NCI-H187 (cell line): Measurements from ENCODE around the gene GRAMD1C.

Experiments
- DNase-seq, 2 experiments: peaks; one replicate each; lab custom pipeline; 2025; lab: John Stamatoyannopoulos, UW

The GRAMD1C gene

GRCh38 chr3:113952921-113953320, 114.3 kb downstream of the GRAMD1C start:
- no peak for DNase-seq

- no peak for DNase-seq
Measured at GRCh38 chr3:113953677-113954076, 115.1 kb downstream of the GRAMD1C start.

- DNase-seq = no peak
Measured at GRCh38 chr3:113954091-113954685, 115.6 kb downstream of the GRAMD1C start.

DNA sequence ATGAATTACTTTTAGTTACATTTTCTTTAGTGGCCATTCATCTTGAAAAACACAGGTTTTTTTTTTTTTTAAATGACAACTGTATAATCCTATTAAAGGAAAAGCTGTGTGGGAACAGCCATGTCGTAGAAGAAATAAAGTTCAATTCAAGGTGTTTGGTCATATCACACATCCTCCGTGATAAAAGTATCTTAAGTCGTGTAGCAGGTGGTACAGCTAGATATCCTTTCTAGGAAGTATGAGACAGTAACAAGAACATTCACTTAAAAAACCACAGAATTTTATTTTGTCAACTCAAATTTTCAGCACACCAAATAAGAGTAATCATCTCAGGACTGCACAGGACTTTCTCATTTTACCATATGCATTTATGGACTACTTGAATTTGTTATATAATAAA, 125.3 kb downstream of the GRAMD1C start:
- no peak for DNase-seq

DNA sequence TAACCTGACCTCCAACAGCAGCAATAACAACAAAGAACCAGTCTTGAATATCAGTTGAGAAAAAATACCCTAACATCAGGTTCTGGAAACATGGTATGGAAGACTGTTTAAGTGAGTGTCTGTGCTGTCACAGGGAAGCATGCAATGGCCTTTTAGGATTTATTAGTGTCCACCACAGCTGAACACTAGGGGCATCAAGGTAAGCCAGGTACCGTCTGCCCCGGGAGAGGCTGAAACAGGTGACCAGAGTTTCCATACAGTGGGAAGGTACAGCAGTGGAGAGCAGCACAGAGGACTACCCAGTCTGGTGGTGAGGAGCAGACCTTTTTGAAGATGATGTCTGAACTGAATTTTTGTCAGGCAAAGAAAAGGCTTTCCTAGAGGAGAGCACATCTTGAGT, 127.6 kb downstream of the GRAMD1C start:
- DNase-seq = no peak

DNA sequence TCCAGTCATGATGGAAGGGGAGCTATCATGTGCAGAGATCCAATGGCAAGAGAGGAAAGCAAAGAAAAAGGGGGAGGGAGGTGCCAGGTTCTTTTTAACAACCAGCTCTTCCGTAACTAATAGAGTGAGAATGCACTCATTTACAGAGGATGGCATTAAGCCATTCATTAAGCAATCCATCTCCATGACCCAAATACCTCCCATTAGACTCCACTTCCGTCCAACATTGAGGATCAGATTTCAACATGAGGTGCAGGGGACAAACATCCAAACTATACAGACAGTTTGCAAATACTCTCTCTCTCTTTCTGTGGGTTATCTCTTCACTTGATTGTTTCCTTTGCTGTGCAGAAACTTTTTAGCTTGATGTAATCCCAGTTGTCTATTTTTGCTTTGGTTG, 130.4 kb downstream of the GRAMD1C start:
- no peak for DNase-seq

- DNase-seq = no peak
Measured at GRCh38 chr3:113977822-113978221, 139.2 kb downstream of the GRAMD1C start.

GRCh38 chr3:113979916-113980315, 141.3 kb downstream of the GRAMD1C start:
- no peak for DNase-seq

- no peak for DNase-seq
Measured at GRCh38 chr3:113981803-113982202, 143.2 kb downstream of the GRAMD1C start.

DNA sequence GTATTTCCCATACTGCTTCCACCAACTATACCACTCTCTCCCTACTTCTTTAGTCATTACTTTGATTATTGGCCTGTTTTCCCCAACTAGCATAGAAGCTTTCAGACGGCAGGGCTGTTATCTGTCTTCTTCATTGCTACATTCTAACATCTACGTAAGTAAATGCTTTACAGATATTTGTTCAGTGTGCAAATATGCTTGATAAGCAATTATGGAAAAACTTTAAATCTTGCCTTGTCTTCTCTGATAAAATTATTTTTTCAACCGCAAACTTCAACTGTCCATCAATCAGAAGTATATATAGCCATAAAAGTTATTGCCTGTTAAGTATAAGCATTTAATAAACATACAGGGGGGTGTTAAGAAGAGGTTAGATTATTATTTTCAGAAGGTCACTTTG, 145.0 kb downstream of the GRAMD1C start:
- no peak for DNase-seq

DNA sequence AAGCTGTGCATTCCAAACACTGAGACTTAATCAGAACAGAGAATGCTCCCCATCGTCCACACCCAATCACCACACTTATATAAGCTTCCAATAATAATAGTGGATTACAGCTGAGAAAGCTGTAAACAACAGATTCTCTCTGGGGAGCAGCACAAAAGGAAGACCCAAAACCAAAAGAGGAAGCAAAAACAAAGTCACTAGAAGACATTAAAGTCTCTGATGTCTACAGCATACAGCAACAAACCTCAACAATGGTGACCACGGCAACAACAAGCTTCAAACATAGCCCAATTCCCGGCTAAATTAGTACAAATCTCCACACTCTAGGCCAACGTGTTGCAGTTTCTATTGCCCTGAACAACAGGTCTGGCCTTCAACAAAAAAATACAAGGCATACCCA, 147.0 kb downstream of the GRAMD1C start:
- DNase-seq = no peak
